NCI-H510A treated with DMSO at 0.1 percent for 48 hours (cell line): ENCODE results near the gene UGT2B10.

Experiments used
- DNase-seq: peaks from one replicate; lab custom pipeline; 2025; lab: John Stamatoyannopoulos, UW

UGT2B10 gene

GRCh38 chr4:68871809-68872642, 56.2 kb downstream of the UGT2B10 start:
- DNase-seq: peak; percentile 68

- no peak for DNase-seq
These were observed 57.1 kb downstream of the UGT2B10 start for GRCh38 chr4:68872643-68873502.

GRCh38 chr4:68874507-68874906, 58.7 kb downstream of the UGT2B10 start:
- no peak for DNase-seq

GRCh38 chr4:68877555-68877954, 61.8 kb downstream of the UGT2B10 start:
- no peak for DNase-seq

- no peak for DNase-seq
These were observed 62.3 kb downstream of the UGT2B10 start for GRCh38 chr4:68878048-68878447.
